Measurements from ENCODE around the gene TIMM22.

DNA sequence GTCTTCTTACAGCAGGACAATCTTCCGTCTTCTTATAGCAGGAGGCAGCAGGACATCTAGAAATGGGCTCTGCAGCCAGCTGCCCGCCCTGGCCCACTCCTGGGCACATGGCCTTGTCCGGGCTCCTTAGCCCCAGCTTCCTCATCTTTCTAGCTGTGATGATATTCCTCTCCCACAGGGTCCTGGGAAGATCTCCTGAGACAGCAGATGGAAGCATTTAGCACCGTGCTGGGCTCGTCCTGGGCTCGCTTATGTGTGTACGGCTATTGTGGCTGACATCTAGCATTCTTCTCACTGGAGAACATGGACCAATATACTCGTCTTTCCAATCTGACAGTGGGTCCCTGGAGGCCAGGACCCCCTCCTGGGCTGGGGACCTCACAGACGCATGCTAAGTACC lies 48.5 kb downstream of the TIMM22 start:
- TF ChIP-seq POLR2A (IDR thresholded peaks at IDR 0.05), result no peak
- TF ChIP-seq POLR2AphosphoS5 (IDR thresholded peaks at IDR 0.05), result no peak
- TF ChIP-seq, protein P1, sequence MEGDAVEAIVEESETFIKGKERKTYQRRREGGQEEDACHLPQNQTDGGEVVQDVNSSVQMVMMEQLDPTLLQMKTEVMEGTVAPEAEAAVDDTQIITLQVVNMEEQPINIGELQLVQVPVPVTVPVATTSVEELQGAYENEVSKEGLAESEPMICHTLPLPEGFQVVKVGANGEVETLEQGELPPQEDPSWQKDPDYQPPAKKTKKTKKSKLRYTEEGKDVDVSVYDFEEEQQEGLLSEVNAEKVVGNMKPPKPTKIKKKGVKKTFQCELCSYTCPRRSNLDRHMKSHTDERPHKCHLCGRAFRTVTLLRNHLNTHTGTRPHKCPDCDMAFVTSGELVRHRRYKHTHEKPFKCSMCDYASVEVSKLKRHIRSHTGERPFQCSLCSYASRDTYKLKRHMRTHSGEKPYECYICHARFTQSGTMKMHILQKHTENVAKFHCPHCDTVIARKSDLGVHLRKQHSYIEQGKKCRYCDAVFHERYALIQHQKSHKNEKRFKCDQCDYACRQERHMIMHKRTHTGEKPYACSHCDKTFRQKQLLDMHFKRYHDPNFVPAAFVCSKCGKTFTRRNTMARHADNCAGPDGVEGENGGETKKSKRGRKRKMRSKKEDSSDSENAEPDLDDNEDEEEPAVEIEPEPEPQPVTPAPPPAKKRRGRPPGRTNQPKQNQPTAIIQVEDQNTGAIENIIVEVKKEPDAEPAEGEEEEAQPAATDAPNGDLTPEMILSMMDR (IDR thresholded peaks at IDR 0.05 in 8 of 11, conservative IDR thresholded peaks at IDR 0.05 in 3 of 11), result no peak
